BE2C (cell line): ENCODE measurements around the gene NFYC.

ENCODE experiments used
- DNase-seq: peaks from one replicate; pipeline ENCODE4 v3.0.0-alpha.2; 2020
- H3K27me3 ChIP-seq: fragments of 250-450 bp; sonication (Bioruptor Pico); 2 replicates; pipeline ENCODE4 v1.5.1; 2020; ENCODE audit warnings: mild to moderate bottlenecking
- H3K36me3 ChIP-seq: fragments of 250-450 bp; sonication (Bioruptor Pico); 2 replicates; pipeline ENCODE4 v1.5.1; 2020; ENCODE audit warnings: mild to moderate bottlenecking
- H3K4me1 ChIP-seq: fragments of 250-450 bp; sonication (Bioruptor Pico); 2 replicates; pipeline ENCODE4 v1.5.1; 2020
- H3K4me3 ChIP-seq: 2 replicates; pipeline ENCODE4 v1.5.1; 2011; ENCODE audit warnings: low read depth, low read length
- H3K9me3 ChIP-seq: fragments of 250-450 bp; sonication (Bioruptor Pico); 2 replicates; pipeline ENCODE4 v1.5.1; 2020
- TF ChIP-seq, protein P1 (sequence below): IDR thresholded peaks from 2 replicates; pipeline ENCODE4 v1.5.1; 2012; ENCODE audit warnings: mild to moderate bottlenecking, low read depth, low read length

NFYC gene

DNA sequence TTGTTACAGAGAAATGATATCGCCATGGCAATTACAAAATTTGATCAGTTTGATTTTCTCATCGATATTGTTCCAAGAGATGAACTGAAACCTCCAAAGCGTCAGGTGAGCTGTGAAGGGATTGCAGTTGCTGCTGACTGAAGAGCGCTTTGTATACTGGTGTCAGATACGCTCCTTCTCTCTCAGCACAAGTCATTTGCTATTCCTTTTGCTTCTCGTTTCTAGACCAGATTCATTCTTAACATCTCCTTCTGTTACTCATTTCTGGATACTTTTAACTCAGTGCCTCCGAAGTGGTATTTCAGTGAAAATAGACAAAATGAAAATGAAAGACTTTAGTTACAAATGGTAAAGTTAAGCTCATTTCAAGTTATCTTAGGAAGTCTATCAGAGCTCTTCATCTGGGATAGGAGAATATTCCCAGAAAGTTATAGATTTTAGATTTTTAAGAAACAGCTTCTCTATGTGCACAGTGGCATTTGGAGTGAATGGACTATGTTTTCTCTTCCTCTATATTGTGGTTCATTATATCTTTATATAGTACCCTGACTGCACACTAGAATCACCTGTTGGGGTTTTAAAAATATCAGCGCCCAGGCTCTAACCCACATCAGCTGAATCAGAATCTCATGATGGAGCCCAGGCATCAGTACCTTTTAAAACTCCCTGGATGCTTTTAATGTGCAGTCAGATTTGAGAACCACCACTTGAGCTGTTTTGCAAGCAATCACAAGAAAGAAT is 61.8 kb downstream of the NFYC start:
- no peaks in the 10 kb centered on the region for H3K4me1 ChIP-seq
- H3K27me3 ChIP-seq, result no peaks in the 10 kb centered on the region
- no peaks in the 10 kb centered on the region for H3K9me3 ChIP-seq
- no peak overlapping the region for H3K4me3 ChIP-seq
- TF ChIP-seq, protein P1, sequence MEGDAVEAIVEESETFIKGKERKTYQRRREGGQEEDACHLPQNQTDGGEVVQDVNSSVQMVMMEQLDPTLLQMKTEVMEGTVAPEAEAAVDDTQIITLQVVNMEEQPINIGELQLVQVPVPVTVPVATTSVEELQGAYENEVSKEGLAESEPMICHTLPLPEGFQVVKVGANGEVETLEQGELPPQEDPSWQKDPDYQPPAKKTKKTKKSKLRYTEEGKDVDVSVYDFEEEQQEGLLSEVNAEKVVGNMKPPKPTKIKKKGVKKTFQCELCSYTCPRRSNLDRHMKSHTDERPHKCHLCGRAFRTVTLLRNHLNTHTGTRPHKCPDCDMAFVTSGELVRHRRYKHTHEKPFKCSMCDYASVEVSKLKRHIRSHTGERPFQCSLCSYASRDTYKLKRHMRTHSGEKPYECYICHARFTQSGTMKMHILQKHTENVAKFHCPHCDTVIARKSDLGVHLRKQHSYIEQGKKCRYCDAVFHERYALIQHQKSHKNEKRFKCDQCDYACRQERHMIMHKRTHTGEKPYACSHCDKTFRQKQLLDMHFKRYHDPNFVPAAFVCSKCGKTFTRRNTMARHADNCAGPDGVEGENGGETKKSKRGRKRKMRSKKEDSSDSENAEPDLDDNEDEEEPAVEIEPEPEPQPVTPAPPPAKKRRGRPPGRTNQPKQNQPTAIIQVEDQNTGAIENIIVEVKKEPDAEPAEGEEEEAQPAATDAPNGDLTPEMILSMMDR, result no peak
- no peak for DNase-seq
- peaks cover 19% of the 10 kb centered on the region for H3K36me3 ChIP-seq

DNA sequence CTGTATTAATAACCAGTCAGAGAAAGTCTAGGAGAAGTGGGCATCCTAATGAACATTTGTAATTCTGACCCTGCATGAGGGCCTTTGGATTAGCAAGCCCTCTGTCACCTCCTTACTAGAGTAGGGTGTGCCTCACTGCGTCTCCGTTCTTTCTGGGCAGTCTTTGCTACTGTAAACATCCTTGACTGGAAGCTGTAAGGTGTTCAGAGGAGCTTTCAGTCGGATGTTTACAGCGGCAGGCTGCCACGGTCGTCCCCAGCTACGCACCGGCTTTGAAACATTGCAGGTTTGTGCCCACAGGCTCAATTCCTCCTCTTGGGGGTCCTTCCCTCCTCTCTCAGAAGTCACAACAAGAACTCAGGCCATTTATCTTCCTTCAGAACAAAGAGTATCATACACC is 62.7 kb downstream of the NFYC start:
- no peaks in the 10 kb centered on the region for H3K4me1 ChIP-seq
- H3K27me3 ChIP-seq, result no peaks in the 10 kb centered on the region
- no peak overlapping the region for H3K4me3 ChIP-seq
- TF ChIP-seq, protein P1, result no peak
- peaks cover 13% of the 10 kb centered on the region for H3K36me3 ChIP-seq
- H3K9me3 ChIP-seq, result no peaks in the 10 kb centered on the region
- DNase-seq, result no peak

DNA sequence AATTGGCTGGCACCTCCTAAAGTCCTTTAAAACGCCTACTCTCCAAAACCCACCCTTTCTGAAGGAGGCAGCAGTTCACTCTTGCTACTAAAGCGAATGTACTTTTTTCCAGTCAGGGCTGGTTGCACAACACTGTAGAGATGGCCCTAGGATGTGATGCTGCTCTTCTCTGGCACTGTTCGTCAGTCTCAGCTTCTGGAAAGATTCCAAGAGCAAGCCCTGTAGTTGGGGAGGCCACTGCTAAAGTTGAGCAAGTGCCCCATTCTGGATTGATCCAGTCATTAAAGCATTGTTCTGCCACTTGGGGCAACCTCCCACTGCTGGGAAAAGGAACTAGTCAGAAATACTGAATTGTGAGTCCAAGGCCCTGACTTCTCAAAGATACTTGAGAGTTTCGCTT is 63.6 kb downstream of the NFYC start:
- peaks cover 13% of the 10 kb centered on the region for H3K36me3 ChIP-seq
- DNase-seq, result no peak
- no peaks in the 10 kb centered on the region for H3K9me3 ChIP-seq
- H3K4me3 ChIP-seq, result no peak overlapping the region
- TF ChIP-seq, protein P1, result no peak
- no peaks in the 10 kb centered on the region for H3K4me1 ChIP-seq
- no peaks in the 10 kb centered on the region for H3K27me3 ChIP-seq

DNA sequence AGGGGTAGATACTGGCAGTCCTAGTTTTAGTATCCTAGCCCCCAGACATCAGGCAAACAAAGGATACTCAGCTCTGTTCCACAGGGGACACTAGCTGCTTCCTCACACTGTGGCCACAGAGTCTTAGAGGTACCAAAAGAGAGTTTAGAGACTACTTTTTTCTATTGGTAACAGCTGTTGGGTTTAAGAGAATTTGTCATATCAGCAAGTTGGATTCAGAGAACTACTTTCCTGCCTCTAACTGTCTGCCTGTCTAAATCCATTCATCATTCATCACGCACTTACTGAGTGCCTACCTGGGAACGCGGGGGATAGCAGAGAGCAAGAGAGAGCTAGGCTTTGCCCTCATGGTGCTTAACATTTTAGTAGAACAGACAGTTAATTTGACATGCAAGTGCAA is 65.0 kb downstream of the NFYC start:
- TF ChIP-seq, protein P1, result no peak
- Histone ChIP-seq H3K36me3 (peaks cover 13% of the 10 kb centered on the region), H3K4me3 (no peak overlapping the region), H3K4me1 (no peaks in the 10 kb centered on the region), H3K9me3 (no peaks in the 10 kb centered on the region), H3K27me3 (no peaks in the 10 kb centered on the region)
- DNase-seq, result no peak

DNA sequence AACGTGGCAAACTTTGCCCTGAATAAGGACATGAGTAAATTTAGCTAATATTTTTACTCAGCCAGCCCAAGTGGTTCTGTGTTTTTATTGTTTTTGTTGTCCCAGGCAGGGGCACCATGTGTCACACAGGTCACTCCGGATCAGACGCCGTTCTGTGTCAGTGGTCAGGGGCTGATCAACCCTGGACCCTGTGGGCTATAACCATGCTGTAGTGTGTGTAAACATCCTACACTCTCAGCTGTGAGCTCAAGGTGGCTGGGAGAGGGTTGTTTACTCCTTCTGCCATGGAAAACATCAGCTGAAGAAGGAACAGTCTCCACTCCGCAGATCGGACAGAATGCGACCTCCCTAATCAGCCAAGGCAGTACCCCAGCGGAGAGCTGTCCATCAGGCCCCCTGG is 65.6 kb downstream of the NFYC start:
- peaks cover 13% of the 10 kb centered on the region for H3K36me3 ChIP-seq
- no peaks in the 10 kb centered on the region for H3K4me1 ChIP-seq
- TF ChIP-seq, protein P1, result no peak
- no peaks in the 10 kb centered on the region for H3K9me3 ChIP-seq
- no peak overlapping the region for H3K4me3 ChIP-seq
- no peak for DNase-seq
- H3K27me3 ChIP-seq, result no peaks in the 10 kb centered on the region

DNA sequence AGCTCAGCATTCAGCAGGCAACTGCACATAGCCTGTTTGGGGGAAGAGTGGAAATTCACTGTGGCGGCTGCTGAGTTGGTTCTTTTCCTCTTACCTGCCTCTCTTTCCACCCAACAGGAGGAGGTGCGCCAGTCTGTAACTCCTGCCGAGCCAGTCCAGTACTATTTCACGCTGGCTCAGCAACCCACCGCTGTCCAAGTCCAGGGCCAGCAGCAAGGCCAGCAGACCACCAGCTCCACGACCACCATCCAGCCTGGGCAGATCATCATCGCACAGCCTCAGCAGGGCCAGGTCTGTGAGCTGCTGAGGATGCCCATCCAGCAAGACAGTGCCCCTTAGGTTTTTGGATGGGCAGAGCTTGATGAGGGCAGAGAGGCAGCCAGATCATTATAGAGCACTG is 66.5 kb downstream of the NFYC start:
- no peaks in the 10 kb centered on the region for H3K4me1 ChIP-seq
- no peak for DNase-seq
- peaks cover 13% of the 10 kb centered on the region for H3K36me3 ChIP-seq
- H3K4me3 ChIP-seq, result no peak overlapping the region
- H3K27me3 ChIP-seq, result no peaks in the 10 kb centered on the region
- H3K9me3 ChIP-seq, result no peaks in the 10 kb centered on the region
- TF ChIP-seq, protein P1, result no peak
